ENCODE measurements around the gene CCDC110.

The CCDC110 gene

GRCh38 chr4:185502386-185502785 is 30.9 kb upstream of the CCDC110 start:
- DNase-seq (ENCODE audit: low read depth) = no peak
- no peak overlapping the region for H3K4me3 ChIP-seq (ENCODE audit: low read length)
- TF ChIP-seq, protein P1, sequence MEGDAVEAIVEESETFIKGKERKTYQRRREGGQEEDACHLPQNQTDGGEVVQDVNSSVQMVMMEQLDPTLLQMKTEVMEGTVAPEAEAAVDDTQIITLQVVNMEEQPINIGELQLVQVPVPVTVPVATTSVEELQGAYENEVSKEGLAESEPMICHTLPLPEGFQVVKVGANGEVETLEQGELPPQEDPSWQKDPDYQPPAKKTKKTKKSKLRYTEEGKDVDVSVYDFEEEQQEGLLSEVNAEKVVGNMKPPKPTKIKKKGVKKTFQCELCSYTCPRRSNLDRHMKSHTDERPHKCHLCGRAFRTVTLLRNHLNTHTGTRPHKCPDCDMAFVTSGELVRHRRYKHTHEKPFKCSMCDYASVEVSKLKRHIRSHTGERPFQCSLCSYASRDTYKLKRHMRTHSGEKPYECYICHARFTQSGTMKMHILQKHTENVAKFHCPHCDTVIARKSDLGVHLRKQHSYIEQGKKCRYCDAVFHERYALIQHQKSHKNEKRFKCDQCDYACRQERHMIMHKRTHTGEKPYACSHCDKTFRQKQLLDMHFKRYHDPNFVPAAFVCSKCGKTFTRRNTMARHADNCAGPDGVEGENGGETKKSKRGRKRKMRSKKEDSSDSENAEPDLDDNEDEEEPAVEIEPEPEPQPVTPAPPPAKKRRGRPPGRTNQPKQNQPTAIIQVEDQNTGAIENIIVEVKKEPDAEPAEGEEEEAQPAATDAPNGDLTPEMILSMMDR (conservative IDR thresholded peaks at IDR 0.05; ENCODE audit: low read depth, low read length) = no peak

GRCh38 chr4:185500576-185500975 is 29.0 kb upstream of the CCDC110 start:
- TF ChIP-seq, protein P1 (conservative IDR thresholded peaks at IDR 0.05; ENCODE audit: low read depth, low read length) = no peak
- H3K4me3 ChIP-seq (ENCODE audit: low read length) = no peak overlapping the region
- DNase-seq (ENCODE audit: low read depth) = no peak

DNA sequence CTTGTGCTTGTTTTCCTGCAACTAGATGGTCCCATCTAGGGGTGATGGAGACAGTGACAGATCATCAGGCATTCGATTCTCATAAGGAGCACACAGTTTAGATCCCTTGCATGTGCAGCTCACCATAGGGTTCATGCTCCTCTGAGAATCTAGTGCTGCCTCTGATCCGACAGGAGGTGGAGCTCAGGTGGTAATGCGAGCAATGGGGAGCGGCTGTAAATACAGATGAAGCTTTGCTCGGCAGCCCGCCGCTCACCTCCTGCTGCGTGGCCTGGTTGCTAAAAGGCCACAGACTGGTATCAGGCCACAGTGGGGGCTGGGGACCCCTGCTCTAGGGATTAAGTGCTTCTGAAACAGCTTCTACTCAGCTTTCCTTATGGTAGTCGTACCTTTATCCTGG is 28.5 kb upstream of the CCDC110 start:
- no peak overlapping the region for H3K4me3 ChIP-seq (ENCODE audit: low read length)
- DNase-seq (ENCODE audit: low read depth) = no peak
- TF ChIP-seq, protein P1 (conservative IDR thresholded peaks at IDR 0.05; ENCODE audit: low read depth, low read length) = no peak

- TF ChIP-seq, protein P1 (conservative IDR thresholded peaks at IDR 0.05; ENCODE audit: low read depth, low read length) = no peak
- H3K4me3 ChIP-seq (ENCODE audit: low read length) = no peak overlapping the region
- DNase-seq (ENCODE audit: low read depth) = no peak
Measured at GRCh38 chr4:185488650-185489049, 17.1 kb upstream of the CCDC110 start.

DNA sequence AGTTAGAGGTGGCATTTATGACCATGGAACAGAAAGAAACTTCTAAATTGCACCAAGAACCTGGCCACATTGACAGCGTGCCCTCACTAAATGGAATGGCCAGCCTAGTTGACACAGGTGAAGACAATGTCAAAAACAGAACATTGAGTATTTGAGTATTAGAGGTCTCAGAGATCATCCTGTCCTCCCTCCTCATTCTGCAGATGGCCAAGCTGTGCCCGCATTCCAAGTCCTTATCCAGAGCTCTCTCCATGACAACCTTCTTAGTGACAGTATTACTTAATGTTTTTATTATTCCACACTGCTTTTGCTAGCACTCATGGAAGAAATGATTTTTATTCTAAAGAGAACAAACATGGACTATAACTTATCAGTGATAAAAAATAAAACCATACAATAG is 9.9 kb upstream of the CCDC110 start:
- TF ChIP-seq, protein P1 (conservative IDR thresholded peaks at IDR 0.05; ENCODE audit: low read depth, low read length) = no peak
- no peak for DNase-seq (ENCODE audit: low read depth)
- H3K4me3 ChIP-seq (ENCODE audit: low read length) = no peak overlapping the region

DNA sequence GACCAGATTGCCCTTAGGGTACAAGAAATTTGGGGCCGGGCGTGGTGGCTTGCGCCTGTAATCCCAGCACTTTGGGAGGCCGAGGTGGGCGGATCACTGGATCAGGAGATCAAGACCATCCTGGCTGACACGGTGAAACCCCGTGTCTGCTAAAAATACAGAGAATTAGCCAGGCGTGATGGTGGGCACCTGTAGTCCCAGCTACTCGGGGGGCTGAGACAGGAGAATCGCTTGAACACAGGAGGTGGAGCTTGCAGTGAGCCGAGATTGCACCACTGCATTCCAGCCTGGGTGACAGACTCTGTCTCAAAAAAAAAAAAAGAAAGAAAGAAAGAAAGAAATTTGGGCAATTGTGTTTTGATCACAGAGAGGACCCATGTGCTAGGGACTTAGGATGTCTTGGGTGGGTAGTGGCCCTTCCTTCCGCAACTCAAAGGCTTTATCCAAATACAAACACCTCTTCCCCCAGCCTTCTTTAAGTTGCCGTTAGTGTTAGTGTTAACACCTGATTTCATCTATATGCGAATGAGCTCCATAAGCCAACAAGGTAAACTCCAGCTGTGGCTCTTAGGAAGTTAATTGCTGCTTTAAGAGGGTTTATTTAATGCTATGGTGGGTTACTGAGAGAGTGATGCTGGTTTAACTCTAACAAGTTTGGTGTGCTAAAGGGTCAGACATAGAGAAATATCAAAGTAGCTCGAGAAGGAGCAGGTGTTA is 8.6 kb upstream of the CCDC110 start:
- TF ChIP-seq, protein P1 (conservative IDR thresholded peaks at IDR 0.05; ENCODE audit: low read depth, low read length) = no peak
- DNase-seq (ENCODE audit: low read depth) = no peak
- H3K4me3 ChIP-seq (ENCODE audit: low read length) = no peak overlapping the region

DNA sequence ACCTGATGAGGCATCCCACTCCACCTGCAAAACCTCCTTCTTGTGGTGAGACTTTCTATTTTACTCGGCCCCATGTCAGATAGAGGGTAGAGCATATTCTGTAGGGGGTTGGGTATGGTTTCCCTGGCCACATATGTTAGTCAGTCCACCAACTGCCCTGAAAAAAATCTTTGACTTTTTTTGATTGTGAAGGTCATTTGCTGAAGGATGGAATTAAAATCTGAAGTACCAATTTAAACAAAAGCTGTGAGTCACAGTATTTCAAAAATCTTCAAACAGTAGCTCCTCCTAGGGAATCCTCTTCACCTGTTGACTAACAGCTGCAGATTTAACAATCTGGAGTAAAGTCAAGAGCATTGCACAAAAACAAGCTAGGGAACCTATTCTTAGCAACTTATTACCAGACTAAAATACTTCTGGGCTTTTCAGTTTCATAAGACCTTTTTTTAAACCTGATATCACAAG is 8.0 kb upstream of the CCDC110 start:
- no peak for DNase-seq (ENCODE audit: low read depth)
- H3K4me3 ChIP-seq (ENCODE audit: low read length) = no peak overlapping the region
- TF ChIP-seq, protein P1 (conservative IDR thresholded peaks at IDR 0.05; ENCODE audit: low read depth, low read length) = no peak

Data from retinal pigment epithelial cell (primary cell).